HepG2 (cell line): ENCODE measurements around the gene RABL6. TPM values are rescaled to one million over a fixed set of nuclear protein-coding genes. Genes with fewer than 3 reads are reported as not detected.

Experiments used
- CBX5 ChIP-seq: sonication (generic); formaldehyde crosslinking; IDR thresholded peaks from 2 replicates; pipeline ENCODE4 v1.4.0; 2020; ENCODE audit warnings: missing genetic modification reagents, borderline replicate concordance
- CREBL2 ChIP-seq: sonication (generic); formaldehyde crosslinking; IDR thresholded peaks from 2 replicates; pipeline ENCODE4 v1.8.1; 2023; ENCODE audit warnings: missing genetic modification reagents, mild to moderate bottlenecking, borderline replicate concordance
- CTCF ChIP-seq: sonication (generic); formaldehyde crosslinking; IDR thresholded peaks from 2 replicates; pipeline ENCODE4 v1.5.0; 2020; ENCODE audit warnings: mild to moderate bottlenecking, missing genetic modification reagents, moderate library complexity
- FOXO4 ChIP-seq: sonication (generic); formaldehyde crosslinking; conservative IDR thresholded peaks from 2 replicates; pipeline ENCODE4 v1.8.1; 2023; ENCODE audit warnings: missing genetic modification reagents
- RFX3 ChIP-seq: IDR thresholded peaks from 2 replicates; pipeline ENCODE4 v1.6.1; 2016; ENCODE audit warnings: missing biosample characterization, missing genetic modification reagents
- SMAD3 ChIP-seq: sonication (generic); formaldehyde crosslinking; IDR thresholded peaks from 2 replicates; pipeline ENCODE4 v1.4.0; 2020; ENCODE audit warnings: missing genetic modification reagents
- ZHX2 ChIP-seq, 2 experiments: sonication (generic) in 1 of 2; formaldehyde crosslinking in 1 of 2; IDR thresholded peaks; 2 replicates each; pipeline versions ENCODE4 v1.6.1 to v1.9.0; 2014 to 2022; ENCODE audit warnings: antibody characterized with exemption in 1 of 2, borderline replicate concordance in 1 of 2, inconsistent platforms in 1 of 2, low read depth in 1 of 2, missing genetic modification reagents in 1 of 2
- ZNF180 ChIP-seq: sonication (generic); formaldehyde crosslinking; IDR thresholded peaks from 2 replicates; pipeline ENCODE4 v1.4.0; 2020; ENCODE audit warnings: low read depth, missing genetic modification reagents, borderline replicate concordance
- ZNF318 ChIP-seq: sonication (generic); formaldehyde crosslinking; IDR thresholded peaks from 2 replicates; pipeline ENCODE4 v1.4.0; 2020; ENCODE audit warnings: mild to moderate bottlenecking, missing genetic modification reagents
- polyA plus RNA-seq, 8 experiments: library from polyadenylated mRNA; depleted of rRNA in 3 of 8; stranded (reverse) in 7 of 8; unstranded in 1 of 8; fragments of >200 nt; fragmentation: Illumina TruSeq in 4 of 8; extraction: Trizol in 4 of 8; gene quantifications; 2 replicates each; pipeline versions ENCODE4 v1.2.1 to v1.2.3, GENCODE V29; 2011 to 2016; ENCODE audit warnings: low read depth in 4 of 8, missing spikeins in 1 of 8, mixed read lengths in 1 of 8; ENCODE audit not compliant: insufficient read depth in 1 of 8
- total RNA-seq, 5 experiments: library from RNA; depleted of rRNA; stranded (reverse); fragments of >200 nt; fragmentation: Illumina TruSeq; extraction: Trizol; gene quantifications; 2 replicates each; pipeline ENCODE4 v1.2.3, GENCODE V29; 2016; ENCODE audit warnings: low read depth in 1 of 5

Gene RABL6
- total and polyA plus RNA-seq, 2 of the 13 experiments (the other 11 are each of a cell fraction or from before 2014, with no cell fraction given) = 81.5 to 125 TPM

GRCh38 chr9:136792321-136793085 lies 15.2 kb upstream of the RABL6 start (continued):
- TF ChIP-seq CTCF (CRISPR knock-in tag) (no peak), ZNF318 (CRISPR knock-in tag) (no peak), ZHX2 (IDR thresholded peaks at IDR 0.05; ENCODE audit: low read depth) (no peak), ZHX2 (CRISPR knock-in tag; IDR thresholded peaks at IDR 0.05; ENCODE audit: borderline replicate concordance) (no peak), CREBL2 (no peak), ZNF180 (CRISPR knock-in tag) (no peak), CBX5 (no peak), FOXO4 (no peak), SMAD3 (CRISPR knock-in tag) (no peak), RFX3 (CRISPR knock-in tag) (no peak)
